CD14-positive monocyte (primary cell): ENCODE measurements around the gene FAM193A. TPM values are rescaled to one million over a fixed set of nuclear protein-coding genes. Genes with fewer than 3 reads are reported as not detected.
"Not testable (repeated sequence)": the region's sequence is repeated elsewhere in the genome, so short reads cannot be mapped to it uniquely, and the experiment has no call there.

Source experiments
- DNase-seq, 3 donors: peaks; one replicate each; pipeline ENCODE4 v3.0.0-alpha.2; 2011 to 2022
- H2AFZ ChIP-seq: 2 replicates; pipeline ENCODE4 v1.6.0; 2012; ENCODE audit warnings: mild to moderate bottlenecking, low read depth, low read length, inconsistent platforms; ENCODE audit not compliant: insufficient read depth, poor library complexity, severe bottlenecking
- H3K27ac ChIP-seq, 2 donors: 1 replicate in 1 of 2; 2 replicates in 1 of 2; pipeline ENCODE4 v1.5.1; 2012 to 2013; ENCODE audit warnings: low read length in 2 of 2, control low read depth in 1 of 2, inconsistent platforms in 1 of 2, low read depth in 1 of 2, mild to moderate bottlenecking in 1 of 2
- H3K27me3 ChIP-seq, 2 donors: one replicate each; pipeline versions ENCODE4 v1.6.0 to v1.6.1; 2011 to 2013; ENCODE audit warnings: low read length in 2 of 2; ENCODE audit not compliant: control insufficient read depth in 2 of 2, insufficient read depth in 2 of 2
- H3K36me3 ChIP-seq, 2 donors: replicated peaks in 1 of 2; 1 replicate in 1 of 2; 2 replicates in 1 of 2; pipeline versions ENCODE4 v1.5.1 to v1.6.1; 2012 to 2013; ENCODE audit warnings: low read length in 2 of 2, control low read depth in 1 of 2, inconsistent platforms in 1 of 2, mild to moderate bottlenecking in 1 of 2; ENCODE audit not compliant: insufficient read depth in 2 of 2, control insufficient read depth in 1 of 2
- H3K4me1 ChIP-seq, 2 donors: 1 replicate in 1 of 2; 2 replicates in 1 of 2; pipeline versions ENCODE4 v1.5.1 to v1.6.1; 2012 to 2013; ENCODE audit warnings: low read length in 2 of 2, control low read depth in 1 of 2, inconsistent platforms in 1 of 2, mild to moderate bottlenecking in 1 of 2, moderate library complexity in 1 of 2; ENCODE audit not compliant: insufficient read depth in 2 of 2, control insufficient read depth in 1 of 2
- H3K4me2 ChIP-seq: replicated peaks from 2 replicates; pipeline ENCODE3; 2012; ENCODE audit warnings: low read length, moderate library complexity, mild to moderate bottlenecking; ENCODE audit not compliant: poor library complexity, severe bottlenecking; ENCODE audit errors: extremely low read depth
- H3K4me3 ChIP-seq, 3 experiments: fragments of 200-600 bp in 1 of 3; sonication (generic) in 1 of 3; replicated peaks in 1 of 3; 1 replicate in 2 of 3; 2 replicates in 1 of 3; pipeline ENCODE4 v1.5.1; 2011 to 2013; ENCODE audit warnings: low read length in 3 of 3, mild to moderate bottlenecking in 3 of 3, control low read depth in 2 of 3, low read depth in 2 of 3, inconsistent platforms in 1 of 3, moderate library complexity in 1 of 3
- H3K79me2 ChIP-seq: 2 replicates; pipeline ENCODE4 v1.6.0; 2012; ENCODE audit warnings: mild to moderate bottlenecking, control low read depth, inconsistent platforms, low read length, moderate library complexity; ENCODE audit not compliant: insufficient read depth
- H3K9ac ChIP-seq: 2 replicates; pipeline ENCODE4 v1.6.0; 2017; ENCODE audit warnings: low read length, mild to moderate bottlenecking; ENCODE audit not compliant: insufficient read depth, poor library complexity, severe bottlenecking
- H3K9me3 ChIP-seq, 2 donors: replicated peaks in 1 of 2; 1 replicate in 1 of 2; 2 replicates in 1 of 2; pipeline versions ENCODE4 v1.5.1 to v1.6.1; 2012 to 2013; ENCODE audit warnings: low read length in 2 of 2, control low read depth in 1 of 2; ENCODE audit not compliant: control insufficient read depth in 1 of 2, insufficient read depth in 1 of 2
- H4K20me1 ChIP-seq: 2 replicates; pipeline ENCODE4 v1.6.0; 2012; ENCODE audit warnings: mild to moderate bottlenecking, low read length, control low read depth, moderate library complexity; ENCODE audit not compliant: insufficient read depth
- H3K27ac Mint-ChIP-seq, 7 donors: one replicate each; pipeline ENCODE4 v1.8.0; 2020; ENCODE audit warnings: mild to moderate bottlenecking in 7 of 7, mixed read lengths in 7 of 7, moderate library complexity in 6 of 7, inconsistent platforms in 2 of 7
- H3K27me3 Mint-ChIP-seq, 3 donors: one replicate each; pipeline ENCODE4 v1.8.0; 2021 to 2022; ENCODE audit warnings: low read depth in 3 of 3, mild to moderate bottlenecking in 3 of 3, mixed read lengths in 3 of 3, moderate library complexity in 3 of 3, inconsistent platforms in 1 of 3
- H3K36me3 Mint-ChIP-seq, 2 donors: one replicate each; pipeline ENCODE4 v1.8.0; 2020; ENCODE audit warnings: mixed read lengths in 2 of 2, inconsistent platforms in 1 of 2, mild to moderate bottlenecking in 1 of 2
- H3K4me1 Mint-ChIP-seq: one replicate; pipeline ENCODE4 v1.8.0; 2020; ENCODE audit warnings: mild to moderate bottlenecking, mixed read lengths
- H3K4me3 Mint-ChIP-seq, 2 donors: one replicate each; pipeline ENCODE4 v1.8.0; 2020; ENCODE audit warnings: mild to moderate bottlenecking in 2 of 2, mixed read lengths in 2 of 2, moderate library complexity in 1 of 2
- H3K9me3 Mint-ChIP-seq, 7 donors: one replicate each; pipeline ENCODE4 v1.8.0; 2020 to 2022; ENCODE audit warnings: mixed read lengths in 7 of 7, mild to moderate bottlenecking in 6 of 7, moderate library complexity in 6 of 7, inconsistent platforms in 2 of 7
- WGBS: methylation state at CpG from one replicate; pipeline ENCODE4 v1.1.5; 2013; ENCODE audit warnings: missing lambda C conversion rate; ENCODE audit not compliant: insufficient coverage; 5-methylcytosine and 5-hydroxymethylcytosine counted together
- intact Hi-C, 2 donors: fragments of 100-400 bp; cut with micrococcal nuclease; formaldehyde crosslinking; loops; one replicate each; pipeline versions ENCODE4 v1.15.0 to v1.15.1; 2023
- polyA plus RNA-seq, 3 donors: library from polyadenylated mRNA; depleted of rRNA in 1 of 3; unstranded in 2 of 3; stranded (reverse) in 1 of 3; fragments of 300-500 nt in 2 of 3; fragments of >200 nt in 1 of 3; fragmentation: Illumina TruSeq in 2 of 3; gene quantifications; 1 replicate in 2 of 3; 2 replicates in 1 of 3; pipeline ENCODE4 v1.2.3, GENCODE V29; 2012 to 2021
- TF ChIP-seq, protein P1 (sequence below): fragments of 200-600 bp; IDR thresholded peaks from one replicate; pipeline ENCODE4 v1.8.0; 2022; ENCODE audit warnings: antibody characterized with exemption, mild to moderate bottlenecking

Gene FAM193A
- polyA plus RNA-seq, 3 donors: 0.66 to 11.8 (median 0.82) TPM

DNA sequence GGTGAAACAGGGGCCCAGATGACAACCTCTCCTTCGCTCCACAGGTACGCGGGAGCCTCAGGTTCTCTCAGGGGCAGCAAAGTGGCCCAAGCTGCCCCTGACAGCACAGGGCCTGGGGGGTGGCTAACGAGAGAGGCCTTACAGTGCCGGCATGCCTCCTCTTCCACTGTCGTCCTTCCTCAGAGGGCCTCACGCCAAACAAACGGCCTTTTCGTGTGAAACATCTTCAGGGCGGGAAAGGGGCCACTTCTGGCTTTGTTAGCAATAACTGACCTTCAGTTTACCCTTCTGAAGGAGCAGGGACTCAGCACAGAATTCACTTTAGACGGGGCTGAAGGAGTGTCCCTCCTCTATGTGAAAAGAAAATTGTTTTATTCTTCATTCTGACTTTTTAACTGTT is 21.5 kb upstream of the FAM193A start:
- H3K4me1 Mint-ChIP-seq, H3K4me3 Mint-ChIP-seq, H3K4me2 ChIP-seq, H3K27me3 Mint-ChIP-seq, H3K4me3 ChIP-seq, H3K9me3 ChIP-seq, H3K27ac ChIP-seq, H2AFZ ChIP-seq, H3K9me3 Mint-ChIP-seq, H3K4me1 ChIP-seq, H3K9ac ChIP-seq, intact Hi-C loops, H3K79me2 ChIP-seq, DNase-seq, H3K27me3 ChIP-seq: not testable (repeated sequence)
- Mint-ChIP-seq H3K27ac (peak overlapping the region in 2 of 7 donors; percentile 33 to 68), H3K36me3 (peaks cover 54 to 67% of the 10 kb centered on the region in 2 donors)
- Histone ChIP-seq H4K20me1 (peaks cover 35% of the 10 kb centered on the region), H3K36me3 (peaks cover 58 to 72% of the 10 kb centered on the region in 2 donors)
- WGBS: 97% methylated on average over 8 of the region's 11 CpGs

DNA sequence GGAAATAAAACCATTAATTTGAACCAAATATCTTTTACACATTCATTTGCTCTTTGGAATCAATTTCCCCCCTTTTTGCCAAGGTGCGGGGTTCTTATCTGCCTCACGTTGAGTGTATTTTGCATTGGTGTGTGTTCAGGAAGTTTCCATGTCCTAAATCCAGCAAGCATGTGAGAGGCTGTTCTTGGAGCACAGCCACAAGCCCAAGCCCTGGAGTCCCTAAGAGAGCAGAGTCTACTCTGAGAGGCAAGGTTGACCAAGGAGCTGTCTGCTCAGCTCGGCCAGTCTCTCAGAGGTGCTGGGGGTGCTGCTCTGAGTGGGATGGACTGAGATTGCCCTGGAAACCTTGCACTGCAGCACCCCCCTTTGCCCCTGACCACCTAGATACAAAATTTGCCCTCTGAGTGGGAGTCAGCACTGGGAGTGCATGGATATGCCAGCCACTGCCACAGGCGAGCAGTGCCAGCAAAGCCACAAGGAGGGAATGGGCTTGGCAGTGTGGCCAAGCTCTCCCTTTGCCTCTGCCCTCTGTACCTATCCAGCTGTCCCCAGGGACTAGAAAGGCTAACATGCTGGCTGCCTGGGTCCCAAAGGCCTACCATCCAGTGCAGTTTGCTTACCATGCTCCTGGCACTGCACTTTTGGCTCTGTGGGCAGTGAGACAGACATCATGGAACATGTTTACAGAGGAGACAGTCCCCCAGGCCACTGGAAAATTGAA is 20.5 kb upstream of the FAM193A start:
- Mint-ChIP-seq H3K27ac (peak overlapping the region in 6 of 7 donors; percentile 14 to 79 (median 44)), H3K4me1 (no peaks in the 10 kb centered on the region), H3K4me3 (no peak overlapping the region), H3K27me3 (no peaks in the 10 kb centered on the region), H3K9me3 (peaks cover 0 to 2% (median 0%) of the 10 kb centered on the region in 7 donors), H3K36me3 (peaks cover 45 to 59% of the 10 kb centered on the region in 2 donors)
- no peak overlapping the region for H2AFZ ChIP-seq
- H3K9me3 ChIP-seq: no peaks in the 10 kb centered on the region
- peaks cover 47 to 62% of the 10 kb centered on the region in 2 donors for H3K36me3 ChIP-seq
- H3K27me3 ChIP-seq: no peaks in the 10 kb centered on the region
- H3K4me1 ChIP-seq: no peaks in the 10 kb centered on the region
- no peak for DNase-seq
- H3K9ac ChIP-seq: no peak overlapping the region
- H3K4me2 ChIP-seq: no peak overlapping the region
- H3K79me2 ChIP-seq: no peaks in the 10 kb centered on the region
- intact Hi-C loops: no loop called here
- no peak overlapping the region for H3K4me3 ChIP-seq
- TF ChIP-seq, protein P1, sequence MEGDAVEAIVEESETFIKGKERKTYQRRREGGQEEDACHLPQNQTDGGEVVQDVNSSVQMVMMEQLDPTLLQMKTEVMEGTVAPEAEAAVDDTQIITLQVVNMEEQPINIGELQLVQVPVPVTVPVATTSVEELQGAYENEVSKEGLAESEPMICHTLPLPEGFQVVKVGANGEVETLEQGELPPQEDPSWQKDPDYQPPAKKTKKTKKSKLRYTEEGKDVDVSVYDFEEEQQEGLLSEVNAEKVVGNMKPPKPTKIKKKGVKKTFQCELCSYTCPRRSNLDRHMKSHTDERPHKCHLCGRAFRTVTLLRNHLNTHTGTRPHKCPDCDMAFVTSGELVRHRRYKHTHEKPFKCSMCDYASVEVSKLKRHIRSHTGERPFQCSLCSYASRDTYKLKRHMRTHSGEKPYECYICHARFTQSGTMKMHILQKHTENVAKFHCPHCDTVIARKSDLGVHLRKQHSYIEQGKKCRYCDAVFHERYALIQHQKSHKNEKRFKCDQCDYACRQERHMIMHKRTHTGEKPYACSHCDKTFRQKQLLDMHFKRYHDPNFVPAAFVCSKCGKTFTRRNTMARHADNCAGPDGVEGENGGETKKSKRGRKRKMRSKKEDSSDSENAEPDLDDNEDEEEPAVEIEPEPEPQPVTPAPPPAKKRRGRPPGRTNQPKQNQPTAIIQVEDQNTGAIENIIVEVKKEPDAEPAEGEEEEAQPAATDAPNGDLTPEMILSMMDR: no peak
- 100% methylated on average over 1 of the region's 4 CpGs for WGBS
- peak overlapping the region in 1 of 2 donors; percentile 51 for H3K27ac ChIP-seq
- H4K20me1 ChIP-seq: peaks cover 25% of the 10 kb centered on the region
